Transverse colon (tissue), 4 donors: ENCODE data around the gene DMD. TPM values are rescaled to one million over a fixed set of nuclear protein-coding genes. Genes with fewer than 3 reads are reported as not detected.

Source experiments
- DNase-seq: peaks from one replicate; pipeline ENCODE4 v3.0.0-alpha.2; 2019
- H3K27ac ChIP-seq, 4 donors: fragments of 200-600 bp; sonication (generic); 2 replicates each; pipeline ENCODE4 v1.5.1; 2016 to 2018; ENCODE audit warnings: inconsistent platforms in 4 of 4
- H3K27me3 ChIP-seq: fragments of 200-600 bp; sonication (generic); 2 replicates; pipeline ENCODE4 v1.5.1; 2017; ENCODE audit warnings: inconsistent platforms
- H3K36me3 ChIP-seq, 4 donors: fragments of 200-600 bp; sonication (generic); 2 replicates each; pipeline ENCODE4 v1.5.1; 2017 to 2019; ENCODE audit warnings: inconsistent platforms in 4 of 4
- H3K4me1 ChIP-seq, 4 donors: fragments of 200-600 bp; sonication (generic); 2 replicates each; pipeline ENCODE4 v1.5.1; 2017 to 2020; ENCODE audit warnings: inconsistent platforms in 4 of 4
- H3K4me3 ChIP-seq, 4 donors: fragments of 200-600 bp; sonication (generic); 1 replicate in 1 of 4; 2 replicates in 3 of 4; pipeline versions ENCODE4 v1.5.1 to v1.6.1; 2017 to 2019; ENCODE audit warnings: inconsistent platforms in 4 of 4
- H3K9me3 ChIP-seq, 2 donors: fragments of 200-600 bp; sonication (generic); 2 replicates each; pipeline ENCODE4 v1.5.1; 2017 to 2019; ENCODE audit warnings: inconsistent platforms in 2 of 2
- CTCF ChIP-seq, 5 experiments: fragments of 200-600 bp in 3 of 5; fragments of 450-650 bp in 2 of 5; sonication (generic) in 3 of 5; IDR thresholded peaks; 1 replicate in 2 of 5; 2 replicates in 3 of 5; pipeline ENCODE4 v1.5.1; 2016 to 2017; ENCODE audit warnings: antibody characterized with exemption in 5 of 5, inconsistent platforms in 3 of 5, mild to moderate bottlenecking in 2 of 5, moderate library complexity in 1 of 5
- EP300 ChIP-seq: sonication (generic); formaldehyde crosslinking; IDR thresholded peaks from one replicate; pipeline ENCODE4 v1.6.1; 2017; ENCODE audit warnings: antibody characterized with exemption, low read depth
- POLR2A ChIP-seq: fragments of 450-650 bp; IDR thresholded peaks from one replicate; pipeline ENCODE4 v1.6.1; 2016; ENCODE audit warnings: antibody characterized with exemption, mild to moderate bottlenecking, moderate library complexity
- POLR2AphosphoS5 ChIP-seq, 3 donors: sonication (generic); formaldehyde crosslinking; IDR thresholded peaks; one replicate each; pipeline ENCODE4 v1.6.1; 2016; ENCODE audit warnings: antibody characterized with exemption in 3 of 3
- WGBS, 2 donors: methylation state at CpG; one replicate each; pipeline ENCODE4 v1.1.5; 2018; ENCODE audit warnings: low coverage in 1 of 2; 5-methylcytosine and 5-hydroxymethylcytosine counted together
- in situ Hi-C, 4 donors: fragments of 200-750 bp; cut with MboI; loops; one replicate each; pipeline versions ENCODE4 v1.15.0 to v1.15.1; 2017; ENCODE audit warnings: low sequenced_read_pairs in 3 of 4, low pct_ligation_motif_present in 1 of 4, low pct_unique_long_range_greater_than_20kb in 1 of 4
- intact Hi-C: fragments of 100-400 bp; cut with DNase I; formaldehyde crosslinking; loops from one replicate; pipeline ENCODE4 v1.15.1; 2023; ENCODE audit warnings: low total_unique reads
- total RNA-seq, 4 donors: library from RNA; depleted of rRNA; stranded (reverse); fragments of >200 nt; gene quantifications; one replicate each; pipeline ENCODE4 v1.1.0, GENCODE V29; 2016

DMD gene
- total RNA-seq, 4 donors from 2014 or later: 20.9 to 44.6 (median 32.5) TPM

- no peak for DNase-seq
- in situ Hi-C loops (no loop called here), intact Hi-C loops (no loop called here)
- H3K4me1 ChIP-seq: no peaks in the 10 kb centered on the region
- H3K4me3 ChIP-seq: no peak overlapping the region
- 45 to 60% methylated on average over 1 to 4 of the region's 4 CpGs for WGBS, 2 donors
- no peaks in the 10 kb centered on the region for H3K9me3 ChIP-seq
- no peaks in the 10 kb centered on the region for H3K27me3 ChIP-seq
- no peak for TF ChIP-seq CTCF (IDR thresholded peaks at IDR 0.05)
- H3K27ac ChIP-seq: no peak overlapping the region
- H3K36me3 ChIP-seq: no peaks in the 10 kb centered on the region
These were observed 224.2 kb downstream of the DMD start for GRCh38 chrX:32987142-32987541.

GRCh38 chrX:32985544-32985943 is 225.8 kb downstream of the DMD start:
- no peak for TF ChIP-seq EP300
- TF ChIP-seq CTCF (IDR thresholded peaks at IDR 0.05): no peak
- TF ChIP-seq POLR2A: no peak
- TF ChIP-seq POLR2AphosphoS5 (IDR thresholded peaks at IDR 0.05): no peak
- no peak for DNase-seq
- no peaks in the 10 kb centered on the region for H3K9me3 ChIP-seq
- H3K36me3 ChIP-seq: no peaks in the 10 kb centered on the region
- no peaks in the 10 kb centered on the region for H3K27me3 ChIP-seq
- no peak overlapping the region for H3K4me3 ChIP-seq
- H3K4me1 ChIP-seq: no peaks in the 10 kb centered on the region
- intact Hi-C loops: no loop called here
- no peak overlapping the region for H3K27ac ChIP-seq
- 57 to 67% methylated on average over 2 to 4 of the region's 4 CpGs for WGBS, 2 donors
- in situ Hi-C loops: no loop called here

GRCh38 chrX:32966821-32967355 is 244.5 kb downstream of the DMD start:
- no peak for DNase-seq
- Histone ChIP-seq H3K4me1 (no peaks in the 10 kb centered on the region), H3K27me3 (no peaks in the 10 kb centered on the region), H3K27ac (no peak overlapping the region), H3K36me3 (no peaks in the 10 kb centered on the region), H3K4me3 (no peak overlapping the region), H3K9me3 (no peaks in the 10 kb centered on the region)
- in situ Hi-C loops (no loop called here), intact Hi-C loops (no loop called here)
- TF ChIP-seq POLR2AphosphoS5 (IDR thresholded peaks at IDR 0.05) (no peak), EP300 (no peak), POLR2A (no peak)
- 69% methylated on average over 2 of the region's 2 CpGs; no CpG with 5 or more reads in 1 of the 2 donors for WGBS, 2 donors

GRCh38 chrX:32954125-32954524 is 257.2 kb downstream of the DMD start:
- in situ Hi-C loops (no loop called here), intact Hi-C loops (no loop called here)
- Histone ChIP-seq H3K9me3 (no peaks in the 10 kb centered on the region), H3K27ac (no peak overlapping the region), H3K4me1 (no peaks in the 10 kb centered on the region), H3K36me3 (no peaks in the 10 kb centered on the region), H3K27me3 (no peaks in the 10 kb centered on the region), H3K4me3 (no peak overlapping the region)
- DNase-seq: no peak
- no peak for TF ChIP-seq POLR2AphosphoS5 (IDR thresholded peaks at IDR 0.05)
- TF ChIP-seq CTCF (IDR thresholded peaks at IDR 0.05): no peak
- no peak for TF ChIP-seq EP300
- TF ChIP-seq POLR2A: no peak
- 41 to 100% methylated on average over 1 to 3 of the region's 3 CpGs for WGBS, 2 donors

GRCh38 chrX:32948130-32948529 is 263.2 kb downstream of the DMD start:
- intact Hi-C loops: no loop called here
- 56 to 80% methylated on average over 1 to 2 of the region's 2 CpGs for WGBS, 2 donors
- Histone ChIP-seq H3K36me3 (no peaks in the 10 kb centered on the region), H3K27me3 (no peaks in the 10 kb centered on the region), H3K4me1 (no peaks in the 10 kb centered on the region), H3K9me3 (no peaks in the 10 kb centered on the region), H3K4me3 (no peak overlapping the region), H3K27ac (no peak overlapping the region)
- no peak for DNase-seq
- in situ Hi-C loops: no loop called here
- TF ChIP-seq POLR2A: no peak
- TF ChIP-seq EP300: no peak
- TF ChIP-seq POLR2AphosphoS5 (IDR thresholded peaks at IDR 0.05): no peak
- TF ChIP-seq CTCF (IDR thresholded peaks at IDR 0.05): no peak
